Skeletal muscle tissue (tissue), 4 donors: ENCODE measurements around the gene MAPT. TPM values are rescaled to one million over a fixed set of nuclear protein-coding genes. Genes with fewer than 3 reads are reported as not detected.

Source experiments
- H3K27ac ChIP-seq: one replicate; pipeline ENCODE4 v1.7.0; 2013; ENCODE audit warnings: mild to moderate bottlenecking, low read depth, low read length, inconsistent platforms
- H3K27me3 ChIP-seq, 3 donors: one replicate each; pipeline ENCODE4 v1.7.0; 2013; ENCODE audit warnings: low read length in 3 of 3; ENCODE audit not compliant: control insufficient read depth in 3 of 3, insufficient read depth in 3 of 3
- H3K36me3 ChIP-seq, 3 donors: one replicate each; pipeline ENCODE4 v1.7.0; 2013; ENCODE audit warnings: low read length in 3 of 3; ENCODE audit not compliant: control insufficient read depth in 3 of 3, insufficient read depth in 3 of 3
- H3K4me1 ChIP-seq, 3 donors: one replicate each; pipeline ENCODE4 v1.7.0; 2013; ENCODE audit warnings: low read length in 3 of 3, mild to moderate bottlenecking in 3 of 3; ENCODE audit not compliant: control insufficient read depth in 3 of 3, insufficient read depth in 3 of 3
- H3K4me3 ChIP-seq, 3 donors: one replicate each; pipeline ENCODE4 v1.7.0; 2013; ENCODE audit warnings: low read length in 3 of 3
- H3K9ac ChIP-seq, 3 donors: one replicate each; pipeline ENCODE4 v1.7.0; 2013; ENCODE audit warnings: low read length in 3 of 3, mild to moderate bottlenecking in 3 of 3, moderate library complexity in 2 of 3, low read depth in 1 of 3
- H3K9me3 ChIP-seq, 3 donors: one replicate each; pipeline ENCODE4 v1.7.0; 2013; ENCODE audit warnings: low read length in 3 of 3; ENCODE audit not compliant: control insufficient read depth in 3 of 3
- total RNA-seq: library from RNA; depleted of rRNA; stranded (reverse); fragments of >200 nt; gene quantifications from one replicate; pipeline ENCODE4 v1.2.3, GENCODE V29; 2014
- donor health status: Osteomylitis.

The MAPT gene
- total RNA-seq, 1 donor from 2014 or later, result 4.7 TPM

DNA sequence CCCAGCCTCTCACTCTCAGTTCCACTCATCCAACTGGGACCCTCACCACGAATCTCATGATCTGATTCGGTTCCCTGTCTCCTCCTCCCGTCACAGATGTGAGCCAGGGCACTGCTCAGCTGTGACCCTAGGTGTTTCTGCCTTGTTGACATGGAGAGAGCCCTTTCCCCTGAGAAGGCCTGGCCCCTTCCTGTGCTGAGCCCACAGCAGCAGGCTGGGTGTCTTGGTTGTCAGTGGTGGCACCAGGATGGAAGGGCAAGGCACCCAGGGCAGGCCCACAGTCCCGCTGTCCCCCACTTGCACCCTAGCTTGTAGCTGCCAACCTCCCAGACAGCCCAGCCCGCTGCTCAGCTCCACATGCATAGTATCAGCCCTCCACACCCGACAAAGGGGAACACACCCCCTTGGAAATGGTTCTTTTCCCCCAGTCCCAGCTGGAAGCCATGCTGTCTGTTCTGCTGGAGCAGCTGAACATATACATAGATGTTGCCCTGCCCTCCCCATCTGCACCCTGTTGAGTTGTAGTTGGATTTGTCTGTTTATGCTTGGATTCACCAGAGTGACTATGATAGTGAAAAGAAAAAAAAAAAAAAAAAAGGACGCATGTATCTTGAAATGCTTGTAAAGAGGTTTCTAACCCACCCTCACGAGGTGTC, 131.3 kb downstream of the MAPT start:
- H3K27me3 ChIP-seq, result no peaks in the 10 kb centered on the region
- peak overlapping the region; percentile 52 for H3K27ac ChIP-seq
- H3K9ac ChIP-seq, result no peak overlapping the region
- H3K4me3 ChIP-seq, result no peak overlapping the region
- peaks cover 13 to 18% (median 18%) of the 10 kb centered on the region in 3 donors for H3K4me1 ChIP-seq
- H3K36me3 ChIP-seq, result peaks cover 13 to 29% (median 27%) of the 10 kb centered on the region in 3 donors
- no peaks in the 10 kb centered on the region for H3K9me3 ChIP-seq

DNA sequence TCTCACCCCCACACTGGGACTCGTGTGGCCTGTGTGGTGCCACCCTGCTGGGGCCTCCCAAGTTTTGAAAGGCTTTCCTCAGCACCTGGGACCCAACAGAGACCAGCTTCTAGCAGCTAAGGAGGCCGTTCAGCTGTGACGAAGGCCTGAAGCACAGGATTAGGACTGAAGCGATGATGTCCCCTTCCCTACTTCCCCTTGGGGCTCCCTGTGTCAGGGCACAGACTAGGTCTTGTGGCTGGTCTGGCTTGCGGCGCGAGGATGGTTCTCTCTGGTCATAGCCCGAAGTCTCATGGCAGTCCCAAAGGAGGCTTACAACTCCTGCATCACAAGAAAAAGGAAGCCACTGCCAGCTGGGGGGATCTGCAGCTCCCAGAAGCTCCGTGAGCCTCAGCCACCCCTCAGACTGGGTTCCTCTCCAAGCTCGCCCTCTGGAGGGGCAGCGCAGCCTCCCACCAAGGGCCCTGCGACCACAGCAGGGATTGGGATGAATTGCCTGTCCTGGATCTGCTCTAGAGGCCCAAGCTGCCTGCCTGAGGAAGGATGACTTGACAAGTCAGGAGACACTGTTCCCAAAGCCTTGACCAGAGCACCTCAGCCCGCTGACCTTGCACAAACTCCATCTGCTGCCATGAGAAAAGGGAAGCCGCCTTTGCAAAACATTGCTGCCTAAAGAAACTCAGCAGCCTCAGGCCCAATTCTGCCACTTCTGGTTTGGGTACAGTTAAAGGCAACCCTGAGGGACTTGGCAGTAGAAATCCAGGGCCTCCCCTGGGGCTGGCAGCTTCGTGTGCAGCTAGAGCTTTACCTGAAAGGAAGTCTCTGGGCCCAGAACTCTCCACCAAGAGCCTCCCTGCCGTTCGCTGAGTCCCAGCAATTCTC, 132.1 kb downstream of the MAPT start:
- H3K9me3 ChIP-seq, result no peaks in the 10 kb centered on the region
- H3K27ac ChIP-seq, result peak overlapping the region; percentile 52
- H3K4me1 ChIP-seq, result peaks cover 13 to 18% (median 18%) of the 10 kb centered on the region in 3 donors
- H3K27me3 ChIP-seq, result no peaks in the 10 kb centered on the region
- H3K36me3 ChIP-seq, result peaks cover 21 to 34% (median 32%) of the 10 kb centered on the region in 3 donors
- peak overlapping the region in 1 of 3 donors; percentile 40 for H3K9ac ChIP-seq
- no peak overlapping the region for H3K4me3 ChIP-seq

DNA sequence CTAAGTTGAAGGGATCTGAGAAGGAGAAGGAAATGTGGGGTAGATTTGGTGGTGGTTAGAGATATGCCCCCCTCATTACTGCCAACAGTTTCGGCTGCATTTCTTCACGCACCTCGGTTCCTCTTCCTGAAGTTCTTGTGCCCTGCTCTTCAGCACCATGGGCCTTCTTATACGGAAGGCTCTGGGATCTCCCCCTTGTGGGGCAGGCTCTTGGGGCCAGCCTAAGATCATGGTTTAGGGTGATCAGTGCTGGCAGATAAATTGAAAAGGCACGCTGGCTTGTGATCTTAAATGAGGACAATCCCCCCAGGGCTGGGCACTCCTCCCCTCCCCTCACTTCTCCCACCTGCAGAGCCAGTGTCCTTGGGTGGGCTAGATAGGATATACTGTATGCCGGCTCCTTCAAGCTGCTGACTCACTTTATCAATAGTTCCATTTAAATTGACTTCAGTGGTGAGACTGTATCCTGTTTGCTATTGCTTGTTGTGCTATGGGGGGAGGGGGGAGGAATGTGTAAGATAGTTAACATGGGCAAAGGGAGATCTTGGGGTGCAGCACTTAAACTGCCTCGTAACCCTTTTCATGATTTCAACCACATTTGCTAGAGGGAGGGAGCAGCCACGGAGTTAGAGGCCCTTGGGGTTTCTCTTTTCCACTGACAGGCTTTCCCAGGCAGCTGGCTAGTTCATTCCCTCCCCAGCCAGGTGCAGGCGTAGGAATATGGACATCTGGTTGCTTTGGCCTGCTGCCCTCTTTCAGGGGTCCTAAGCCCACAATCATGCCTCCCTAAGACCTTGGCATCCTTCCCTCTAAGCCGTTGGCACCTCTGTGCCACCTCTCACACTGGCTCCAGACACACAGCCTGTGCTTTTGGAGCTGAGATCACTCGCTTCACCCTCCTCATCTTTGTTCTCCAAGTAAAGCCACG, 133.0 kb downstream of the MAPT start:
- Histone ChIP-seq H3K9me3 (no peaks in the 10 kb centered on the region), H3K27ac (peak overlapping the region; percentile 52), H3K27me3 (no peaks in the 10 kb centered on the region), H3K4me1 (peaks cover 13 to 18% (median 18%) of the 10 kb centered on the region in 3 donors), H3K9ac (peak overlapping the region in 1 of 3 donors; percentile 63), H3K4me3 (peak overlapping the region in 1 of 3 donors; percentile 3), H3K36me3 (peaks cover 26 to 42% (median 38%) of the 10 kb centered on the region in 3 donors)

DNA sequence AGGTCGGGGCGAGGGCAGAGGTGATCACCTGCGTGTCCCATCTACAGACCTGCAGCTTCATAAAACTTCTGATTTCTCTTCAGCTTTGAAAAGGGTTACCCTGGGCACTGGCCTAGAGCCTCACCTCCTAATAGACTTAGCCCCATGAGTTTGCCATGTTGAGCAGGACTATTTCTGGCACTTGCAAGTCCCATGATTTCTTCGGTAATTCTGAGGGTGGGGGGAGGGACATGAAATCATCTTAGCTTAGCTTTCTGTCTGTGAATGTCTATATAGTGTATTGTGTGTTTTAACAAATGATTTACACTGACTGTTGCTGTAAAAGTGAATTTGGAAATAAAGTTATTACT, 133.6 kb downstream of the MAPT start:
- H3K4me3 ChIP-seq, result peak overlapping the region in 1 of 3 donors; percentile 3
- peaks cover 13 to 18% (median 18%) of the 10 kb centered on the region in 3 donors for H3K4me1 ChIP-seq
- no peaks in the 10 kb centered on the region for H3K27me3 ChIP-seq
- peak overlapping the region in 1 of 3 donors; percentile 63 for H3K9ac ChIP-seq
- peaks cover 31 to 43% (median 38%) of the 10 kb centered on the region in 3 donors for H3K36me3 ChIP-seq
- H3K9me3 ChIP-seq, result no peaks in the 10 kb centered on the region
- peak overlapping the region; percentile 52 for H3K27ac ChIP-seq

DNA sequence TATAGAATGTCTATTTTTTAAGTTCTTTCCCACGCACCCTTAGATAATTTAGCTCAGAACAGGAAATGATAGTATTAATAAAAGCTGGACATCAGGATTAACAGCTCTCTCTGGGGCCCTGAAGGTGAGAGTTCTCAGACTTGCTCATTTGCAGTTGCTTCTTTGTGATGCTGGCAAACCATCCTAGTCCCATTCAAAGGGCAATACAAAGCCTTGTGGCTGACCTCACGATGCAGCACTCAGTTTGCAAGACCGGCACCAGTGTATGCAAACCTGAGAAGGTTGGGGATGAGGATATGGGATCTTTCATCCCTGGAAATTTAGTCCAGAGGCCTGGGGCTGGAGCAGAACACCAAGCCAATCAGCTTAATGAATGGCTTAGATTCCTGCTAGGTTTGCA, 134.0 kb downstream of the MAPT start:
- Histone ChIP-seq H3K4me3 (no peak overlapping the region), H3K27ac (peak overlapping the region; percentile 52), H3K9me3 (no peaks in the 10 kb centered on the region), H3K27me3 (no peaks in the 10 kb centered on the region), H3K36me3 (peaks cover 34 to 44% (median 39%) of the 10 kb centered on the region in 3 donors), H3K4me1 (peaks cover 13 to 18% (median 18%) of the 10 kb centered on the region in 3 donors), H3K9ac (no peak overlapping the region)

DNA sequence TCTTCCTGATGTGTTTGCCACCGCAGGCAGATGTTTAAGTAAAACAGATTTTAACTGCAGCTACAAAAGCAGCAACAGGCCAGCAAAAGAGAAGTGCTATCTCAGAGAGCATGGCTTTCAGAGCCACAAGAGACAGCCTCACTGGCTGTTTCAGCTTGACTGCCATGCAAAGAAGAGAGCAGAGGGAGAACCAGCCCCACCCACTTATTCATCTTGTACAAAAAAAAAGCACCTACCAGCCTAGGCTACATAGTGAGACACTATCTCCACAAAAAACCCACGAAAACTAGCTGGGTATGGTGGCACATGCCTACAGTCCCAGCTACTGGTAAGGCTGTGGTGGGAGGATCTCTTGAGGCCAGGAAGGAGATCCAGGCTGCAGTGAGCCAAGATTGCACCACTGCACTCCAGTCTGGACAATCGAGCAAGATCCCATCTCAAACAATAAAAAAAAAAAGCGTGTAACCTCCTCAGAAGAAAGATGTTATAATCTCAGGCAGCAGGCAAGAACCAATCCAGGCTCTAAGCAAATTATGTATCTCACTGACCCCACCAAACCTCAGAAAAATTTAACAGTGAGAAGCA, 134.7 kb downstream of the MAPT start:
- Histone ChIP-seq H3K36me3 (peaks cover 37 to 51% (median 40%) of the 10 kb centered on the region in 3 donors), H3K27me3 (no peaks in the 10 kb centered on the region), H3K27ac (no peak overlapping the region), H3K9me3 (no peaks in the 10 kb centered on the region), H3K4me1 (peaks cover 13 to 18% (median 18%) of the 10 kb centered on the region in 3 donors), H3K4me3 (no peak overlapping the region), H3K9ac (no peak overlapping the region)

DNA sequence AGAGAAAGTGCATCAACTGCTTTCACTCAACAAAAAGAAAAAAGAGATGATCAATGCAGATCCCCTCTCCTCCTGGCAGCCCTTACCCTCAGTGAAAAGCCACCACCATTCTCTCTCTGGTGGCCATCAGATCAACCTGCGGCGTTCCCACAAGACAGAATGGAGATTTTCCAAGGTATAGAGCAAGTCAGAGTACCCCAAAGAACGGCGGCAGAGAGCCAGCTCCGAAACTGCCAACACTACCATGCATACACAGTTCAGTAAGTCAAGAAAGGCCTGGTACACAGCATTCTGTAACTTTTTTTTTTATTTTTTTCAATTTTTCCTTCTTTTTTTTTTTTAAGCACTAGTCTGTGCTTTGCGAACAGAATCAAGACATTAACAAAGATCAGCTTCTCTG, 135.3 kb downstream of the MAPT start:
- Histone ChIP-seq H3K4me1 (peaks cover 13 to 18% (median 18%) of the 10 kb centered on the region in 3 donors), H3K9me3 (no peaks in the 10 kb centered on the region), H3K27me3 (no peaks in the 10 kb centered on the region), H3K4me3 (no peak overlapping the region), H3K27ac (no peak overlapping the region), H3K36me3 (peaks cover 40 to 56% (median 42%) of the 10 kb centered on the region in 3 donors), H3K9ac (no peak overlapping the region)

DNA sequence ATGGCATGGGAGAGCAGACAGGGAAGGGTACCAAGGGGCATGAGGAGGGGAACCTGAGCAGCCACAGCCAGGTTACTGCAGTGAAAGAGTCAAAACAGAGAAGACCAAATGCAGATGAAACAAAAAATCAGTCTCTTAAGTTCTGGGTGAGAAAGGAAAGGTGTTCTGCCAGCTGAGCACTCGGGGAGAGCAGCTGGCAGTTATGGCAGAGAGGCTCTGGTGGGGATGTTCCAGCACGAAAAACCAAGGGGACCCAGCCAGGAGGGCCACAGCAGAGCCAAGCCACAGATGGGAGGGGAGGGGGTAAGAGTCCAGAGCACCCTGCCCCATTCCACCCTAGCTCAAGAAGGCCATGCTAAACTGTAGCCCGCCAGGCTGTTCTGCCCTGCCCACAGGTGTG, 136.4 kb downstream of the MAPT start:
- H3K4me3 ChIP-seq, result no peak overlapping the region
- no peak overlapping the region for H3K9ac ChIP-seq
- H3K27ac ChIP-seq, result no peak overlapping the region
- no peaks in the 10 kb centered on the region for H3K27me3 ChIP-seq
- H3K36me3 ChIP-seq, result peaks cover 36 to 52% (median 51%) of the 10 kb centered on the region in 3 donors
- H3K4me1 ChIP-seq, result peaks cover 18 to 22% (median 20%) of the 10 kb centered on the region in 3 donors
- H3K9me3 ChIP-seq, result no peaks in the 10 kb centered on the region

DNA sequence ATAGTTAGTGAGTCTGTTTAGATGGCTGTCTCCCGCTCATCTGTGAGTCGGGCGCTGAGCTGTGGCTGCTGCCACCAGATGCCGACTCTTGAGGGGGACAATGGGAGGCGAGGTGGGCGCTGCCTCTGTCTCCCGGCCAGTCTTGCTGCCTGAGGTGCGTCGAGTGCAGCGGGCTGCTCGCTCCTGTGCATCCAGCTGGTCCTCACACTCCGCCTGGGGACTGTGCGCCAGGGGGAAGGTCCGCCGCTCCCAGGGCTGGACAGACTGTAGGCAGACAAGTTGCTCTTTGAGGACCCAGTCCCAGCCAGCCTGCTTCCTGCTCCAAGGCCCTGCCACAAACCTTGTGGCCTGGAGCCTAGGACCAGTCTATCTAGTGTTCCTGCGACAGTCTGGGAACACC, 137.1 kb downstream of the MAPT start:
- peaks cover 19 to 27% (median 24%) of the 10 kb centered on the region in 3 donors for H3K4me1 ChIP-seq
- H3K9ac ChIP-seq, result no peak overlapping the region
- H3K27ac ChIP-seq, result no peak overlapping the region
- H3K4me3 ChIP-seq, result no peak overlapping the region
- H3K27me3 ChIP-seq, result no peaks in the 10 kb centered on the region
- H3K9me3 ChIP-seq, result no peaks in the 10 kb centered on the region
- H3K36me3 ChIP-seq, result peaks cover 36 to 54% (median 47%) of the 10 kb centered on the region in 3 donors
